Fibroblast of pulmonary artery (primary cell): ENCODE measurements around the gene FGFR2.
"Not testable (repeated sequence)": the region's sequence is repeated elsewhere in the genome, so short reads cannot be mapped to it uniquely, and the experiment has no call there.

Source experiments
- DNase-seq: peaks from one replicate; pipeline ENCODE4 v3.0.0-alpha.2; 2010; ENCODE audit warnings: low read depth
- H3K4me3 ChIP-seq: replicated peaks from 2 replicates; pipeline ENCODE4 v1.5.1; 2011; ENCODE audit warnings: low read depth, mild to moderate bottlenecking, control low read depth, low read length, moderate library complexity
- TF ChIP-seq, protein P1 (sequence below): IDR thresholded peaks from 2 replicates; pipeline ENCODE4 v1.5.1; 2011; ENCODE audit warnings: mild to moderate bottlenecking, control low read depth, low read length, inconsistent platforms; ENCODE audit errors: missing control alignments

The FGFR2 gene

DNA sequence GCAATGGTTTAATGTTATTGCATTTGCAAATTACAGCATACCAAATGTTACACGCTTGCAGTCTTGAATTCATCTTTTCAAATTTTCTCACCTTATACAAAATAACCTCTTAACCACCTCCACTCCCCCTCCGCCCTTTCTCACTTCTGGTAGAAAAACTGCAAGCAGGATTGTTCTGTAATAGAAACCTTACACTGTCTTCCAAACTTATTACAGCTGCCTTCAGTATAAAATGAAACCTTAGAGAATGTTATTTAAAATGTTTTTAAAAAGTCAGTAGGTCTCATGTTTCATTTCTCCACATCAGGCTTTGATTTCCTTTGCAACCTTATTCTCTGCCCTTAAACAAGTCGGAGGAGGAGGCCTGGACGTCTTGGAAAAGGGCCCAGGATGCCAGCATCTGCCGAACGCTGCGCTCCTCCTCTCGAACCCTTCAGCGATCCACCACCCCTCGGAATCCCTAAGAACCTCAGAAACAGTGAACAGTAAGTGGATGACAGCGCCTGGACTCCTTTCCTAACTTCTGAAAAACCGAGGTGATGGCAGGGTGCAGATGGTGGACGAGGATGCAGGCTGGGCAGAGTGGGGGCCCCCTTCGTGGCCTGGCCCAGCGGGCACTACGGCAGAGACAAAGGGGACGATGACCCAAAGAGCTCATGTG lies 74.0 kb downstream of the FGFR2 start:
- no peak for DNase-seq
- no peak overlapping the region for H3K4me3 ChIP-seq
- TF ChIP-seq, protein P1, sequence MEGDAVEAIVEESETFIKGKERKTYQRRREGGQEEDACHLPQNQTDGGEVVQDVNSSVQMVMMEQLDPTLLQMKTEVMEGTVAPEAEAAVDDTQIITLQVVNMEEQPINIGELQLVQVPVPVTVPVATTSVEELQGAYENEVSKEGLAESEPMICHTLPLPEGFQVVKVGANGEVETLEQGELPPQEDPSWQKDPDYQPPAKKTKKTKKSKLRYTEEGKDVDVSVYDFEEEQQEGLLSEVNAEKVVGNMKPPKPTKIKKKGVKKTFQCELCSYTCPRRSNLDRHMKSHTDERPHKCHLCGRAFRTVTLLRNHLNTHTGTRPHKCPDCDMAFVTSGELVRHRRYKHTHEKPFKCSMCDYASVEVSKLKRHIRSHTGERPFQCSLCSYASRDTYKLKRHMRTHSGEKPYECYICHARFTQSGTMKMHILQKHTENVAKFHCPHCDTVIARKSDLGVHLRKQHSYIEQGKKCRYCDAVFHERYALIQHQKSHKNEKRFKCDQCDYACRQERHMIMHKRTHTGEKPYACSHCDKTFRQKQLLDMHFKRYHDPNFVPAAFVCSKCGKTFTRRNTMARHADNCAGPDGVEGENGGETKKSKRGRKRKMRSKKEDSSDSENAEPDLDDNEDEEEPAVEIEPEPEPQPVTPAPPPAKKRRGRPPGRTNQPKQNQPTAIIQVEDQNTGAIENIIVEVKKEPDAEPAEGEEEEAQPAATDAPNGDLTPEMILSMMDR, result no peak

DNA sequence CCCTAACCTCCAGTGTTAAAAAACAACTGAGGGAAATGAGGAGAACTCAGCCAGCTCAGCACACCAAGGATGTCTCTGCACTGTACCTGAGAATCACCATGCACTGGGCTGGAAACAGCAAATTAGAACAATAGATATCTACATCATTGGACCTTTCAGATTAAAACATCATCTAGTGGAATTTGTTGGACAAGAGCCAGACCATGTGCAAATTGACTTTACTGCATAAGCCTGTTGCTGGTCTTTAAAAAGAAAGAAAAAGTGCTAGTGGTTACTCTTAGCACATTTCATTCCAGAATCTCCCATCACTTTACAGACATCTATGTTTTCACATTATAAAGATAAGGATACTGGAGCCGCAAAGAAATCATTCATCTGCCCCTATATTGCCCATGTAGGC lies 75.4 kb downstream of the FGFR2 start:
- no peak overlapping the region for H3K4me3 ChIP-seq
- TF ChIP-seq, protein P1, result no peak
- no peak for DNase-seq

DNA sequence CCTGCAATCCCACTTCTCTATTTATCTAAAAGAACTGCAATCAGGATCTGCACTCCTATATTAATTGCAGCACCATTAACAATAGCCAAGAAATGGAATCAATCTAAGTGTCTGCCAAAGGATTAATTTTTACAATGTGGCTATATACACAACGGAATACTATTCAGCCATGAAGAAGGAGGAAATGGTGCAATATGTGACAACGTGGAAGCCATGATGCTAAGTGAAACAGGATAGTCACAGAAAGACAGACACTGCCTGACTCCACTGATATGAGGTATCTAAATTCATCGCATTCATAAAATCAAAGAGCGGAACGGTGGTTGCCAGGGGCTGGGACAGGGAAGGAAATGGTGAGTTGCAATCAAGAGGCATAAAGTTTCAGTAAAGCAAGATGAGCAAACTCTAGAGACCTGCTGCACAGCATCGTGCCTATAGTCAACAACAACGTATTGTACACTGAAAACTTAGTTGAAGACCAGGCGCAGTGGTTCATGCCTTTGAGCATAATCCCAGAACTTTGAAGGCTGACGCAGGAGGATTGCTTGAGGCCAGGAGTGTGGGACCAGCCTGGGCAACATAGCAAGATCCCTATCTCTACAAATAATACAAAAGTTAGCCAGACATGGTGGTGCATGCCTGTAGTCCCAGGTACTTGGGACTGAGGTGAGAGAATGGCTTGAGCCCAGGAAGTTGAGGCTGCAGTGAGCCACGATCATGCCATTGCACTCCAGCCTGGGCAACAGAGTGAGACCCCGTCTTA lies 76.3 kb downstream of the FGFR2 start:
- no peak for DNase-seq
- H3K4me3 ChIP-seq, result no peak overlapping the region
- TF ChIP-seq, protein P1, result no peak

DNA sequence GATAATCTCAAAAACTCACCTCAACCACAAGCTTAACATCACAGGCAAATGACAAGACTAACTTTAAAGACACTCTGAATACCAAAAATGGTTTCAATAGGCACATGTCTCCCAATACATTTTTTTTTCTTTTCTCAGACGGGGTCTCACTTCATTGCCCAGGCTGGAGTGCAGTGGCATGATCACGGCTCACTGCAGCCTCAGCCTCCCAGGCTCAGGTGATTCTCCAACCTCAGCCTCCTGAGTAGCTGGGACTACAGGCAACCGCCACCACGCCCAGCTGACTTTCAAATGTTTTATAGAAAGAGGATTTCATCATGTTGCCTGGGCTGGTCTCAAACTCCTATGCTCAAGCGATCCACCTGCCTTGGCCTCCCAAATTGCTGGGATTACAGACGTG lies 77.7 kb downstream of the FGFR2 start:
- H3K4me3 ChIP-seq, DNase-seq: not testable (repeated sequence)

DNA sequence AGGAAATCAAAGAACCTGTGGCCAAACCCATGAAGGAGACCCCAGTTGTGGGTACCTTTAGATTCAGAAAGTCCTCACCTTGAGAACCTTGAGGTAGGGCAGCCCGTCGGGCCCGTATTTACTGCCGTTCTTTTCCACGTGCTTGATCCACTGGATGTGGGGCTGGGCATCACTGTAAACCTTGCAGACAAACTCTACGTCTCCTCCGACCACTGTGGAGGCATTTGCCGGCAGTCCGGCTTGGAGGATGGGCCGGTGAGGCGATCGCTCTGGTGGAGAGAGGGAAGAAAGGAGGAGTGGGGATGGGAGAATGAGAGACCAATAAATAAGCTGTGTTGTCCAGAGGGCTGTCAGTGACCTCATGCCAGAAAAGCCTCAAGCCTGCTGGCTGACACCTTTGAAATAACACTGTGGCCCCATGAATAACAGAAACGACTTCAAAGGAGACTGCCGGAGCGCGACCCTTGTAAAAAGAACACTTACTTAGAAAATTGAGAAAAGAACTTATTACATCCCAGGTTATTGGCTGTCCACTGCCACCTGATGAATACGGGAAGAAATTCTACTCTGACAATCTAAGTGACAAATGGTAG lies 78.2 kb downstream of the FGFR2 start:
- TF ChIP-seq, protein P1, result no peak
- DNase-seq, result no peak
- H3K4me3 ChIP-seq, result no peak overlapping the region

DNA sequence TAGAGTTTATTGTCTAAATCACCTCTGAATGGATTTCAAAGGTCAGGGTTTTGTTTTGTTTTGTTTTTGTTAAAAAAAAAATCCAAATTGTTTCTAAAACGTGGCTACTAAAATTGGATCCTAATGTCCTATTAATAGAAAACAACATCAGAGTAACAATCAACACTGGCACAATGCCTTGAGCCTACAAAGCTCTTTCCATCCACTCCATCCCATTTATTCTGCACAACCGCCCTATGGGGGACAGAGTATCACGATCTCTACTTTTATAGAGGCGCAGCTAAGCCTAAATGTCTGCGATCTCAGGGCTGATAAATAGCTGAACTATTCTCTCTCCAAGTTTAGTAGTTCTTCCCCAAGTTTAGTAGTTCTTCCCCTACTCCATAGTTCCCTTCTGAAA lies 78.8 kb downstream of the FGFR2 start:
- TF ChIP-seq, protein P1, result no peak
- no peak overlapping the region for H3K4me3 ChIP-seq
- DNase-seq, result no peak

DNA sequence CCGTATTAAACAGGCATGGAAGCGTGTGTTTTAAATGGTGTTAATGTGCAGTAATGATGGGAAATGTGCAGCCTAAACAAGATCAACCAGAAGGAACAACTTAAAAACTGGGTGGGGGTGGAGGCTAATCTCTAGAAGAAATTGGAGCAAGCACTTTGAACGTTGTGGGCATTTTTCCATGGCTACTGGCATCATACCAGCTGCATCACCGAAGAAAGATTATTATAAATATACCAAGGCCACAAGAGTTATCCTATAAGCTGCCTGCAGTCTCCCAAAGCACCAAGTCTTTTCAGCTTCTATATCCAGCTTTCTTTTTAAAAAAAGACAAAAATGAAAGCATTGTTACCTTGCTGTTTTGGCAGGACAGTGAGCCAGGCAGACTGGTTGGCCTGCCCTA lies 79.9 kb downstream of the FGFR2 start:
- TF ChIP-seq, protein P1, result no peak
- no peak overlapping the region for H3K4me3 ChIP-seq
- DNase-seq, result no peak
